ENCODE measurements around the gene SMAD5.

DNA sequence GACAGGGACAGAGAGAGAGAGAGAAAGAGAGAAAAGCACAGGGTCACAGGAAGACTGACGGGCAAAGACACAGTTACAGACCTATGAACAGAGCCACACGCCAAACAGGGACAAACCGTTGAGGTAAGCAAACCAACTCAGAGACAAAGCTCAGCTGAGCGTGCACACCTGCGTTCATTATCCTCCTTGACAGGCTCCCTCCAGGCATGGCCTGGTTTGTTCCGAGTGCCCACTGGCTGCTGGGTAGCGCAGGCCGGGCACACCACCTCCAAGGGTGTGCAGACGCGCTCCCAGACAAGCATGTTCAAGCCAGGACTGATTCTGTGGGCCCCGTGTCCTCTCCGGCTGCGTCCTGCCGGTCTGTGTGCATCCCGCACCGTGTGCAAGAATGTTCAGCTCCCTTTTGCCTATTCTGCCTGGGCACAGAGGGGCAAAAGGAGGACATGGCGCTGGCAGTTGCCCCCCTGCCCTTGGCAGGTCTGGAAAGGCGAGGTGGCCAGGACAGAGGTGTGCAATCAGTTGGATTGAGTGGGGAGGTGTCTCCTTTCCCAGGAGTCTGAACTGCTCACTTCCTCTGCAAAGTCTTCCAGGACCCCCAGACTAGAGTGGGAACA, 60.8 kb downstream of the SMAD5 start:
- TF ChIP-seq, protein P1, sequence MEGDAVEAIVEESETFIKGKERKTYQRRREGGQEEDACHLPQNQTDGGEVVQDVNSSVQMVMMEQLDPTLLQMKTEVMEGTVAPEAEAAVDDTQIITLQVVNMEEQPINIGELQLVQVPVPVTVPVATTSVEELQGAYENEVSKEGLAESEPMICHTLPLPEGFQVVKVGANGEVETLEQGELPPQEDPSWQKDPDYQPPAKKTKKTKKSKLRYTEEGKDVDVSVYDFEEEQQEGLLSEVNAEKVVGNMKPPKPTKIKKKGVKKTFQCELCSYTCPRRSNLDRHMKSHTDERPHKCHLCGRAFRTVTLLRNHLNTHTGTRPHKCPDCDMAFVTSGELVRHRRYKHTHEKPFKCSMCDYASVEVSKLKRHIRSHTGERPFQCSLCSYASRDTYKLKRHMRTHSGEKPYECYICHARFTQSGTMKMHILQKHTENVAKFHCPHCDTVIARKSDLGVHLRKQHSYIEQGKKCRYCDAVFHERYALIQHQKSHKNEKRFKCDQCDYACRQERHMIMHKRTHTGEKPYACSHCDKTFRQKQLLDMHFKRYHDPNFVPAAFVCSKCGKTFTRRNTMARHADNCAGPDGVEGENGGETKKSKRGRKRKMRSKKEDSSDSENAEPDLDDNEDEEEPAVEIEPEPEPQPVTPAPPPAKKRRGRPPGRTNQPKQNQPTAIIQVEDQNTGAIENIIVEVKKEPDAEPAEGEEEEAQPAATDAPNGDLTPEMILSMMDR (IDR thresholded peaks at IDR 0.05; ENCODE audit: low read length), result no peak
- no peak for TF ChIP-seq EZH2 (optimal IDR thresholded peaks at IDR 0.05; ENCODE audit: low read depth, low read length)
